ENCODE results near the gene GCM1.

The GCM1 gene

GRCh38 chr6:53090576-53090975, 58.1 kb downstream of the GCM1 start:
- Histone ChIP-seq H3K9ac (ENCODE audit: low read length) (no peak overlapping the region), H3K4me1 (ENCODE audit: control insufficient read depth, insufficient read depth, low read length) (no peaks in the 10 kb centered on the region), H3K27me3 (ENCODE audit: control insufficient read depth, insufficient read depth, low read length) (no peaks in the 10 kb centered on the region), H3K4me3 (ENCODE audit: low read length) (no peak overlapping the region), H3K36me3 (ENCODE audit: control insufficient read depth, insufficient read depth, low read length) (peaks cover 18% of the 10 kb centered on the region), H3K27ac (ENCODE audit: low read depth, low read length) (no peak overlapping the region)

- Histone ChIP-seq H3K27ac (ENCODE audit: low read depth, low read length) (no peak overlapping the region), H3K27me3 (ENCODE audit: control insufficient read depth, insufficient read depth, low read length) (no peaks in the 10 kb centered on the region), H3K36me3 (ENCODE audit: control insufficient read depth, insufficient read depth, low read length) (peaks cover 18% of the 10 kb centered on the region), H3K4me3 (ENCODE audit: low read length) (no peak overlapping the region), H3K9ac (ENCODE audit: low read length) (no peak overlapping the region), H3K4me1 (ENCODE audit: control insufficient read depth, insufficient read depth, low read length) (no peaks in the 10 kb centered on the region)
Measured at GRCh38 chr6:53089948-53090347, 58.7 kb downstream of the GCM1 start.

- Histone ChIP-seq H3K9ac (ENCODE audit: low read length) (no peak overlapping the region), H3K4me1 (ENCODE audit: control insufficient read depth, insufficient read depth, low read length) (no peaks in the 10 kb centered on the region), H3K27ac (ENCODE audit: low read depth, low read length) (no peak overlapping the region), H3K36me3 (ENCODE audit: control insufficient read depth, insufficient read depth, low read length) (peaks cover 12% of the 10 kb centered on the region), H3K27me3 (ENCODE audit: control insufficient read depth, insufficient read depth, low read length) (no peaks in the 10 kb centered on the region), H3K4me3 (ENCODE audit: low read length) (no peak overlapping the region)
Measured at GRCh38 chr6:53086302-53086701, 62.3 kb downstream of the GCM1 start.

GRCh38 chr6:53080813-53081212, 67.8 kb downstream of the GCM1 start:
- Histone ChIP-seq H3K27me3 (ENCODE audit: control insufficient read depth, insufficient read depth, low read length) (no peaks in the 10 kb centered on the region), H3K36me3 (ENCODE audit: control insufficient read depth, insufficient read depth, low read length) (peaks cover 10% of the 10 kb centered on the region), H3K27ac (ENCODE audit: low read depth, low read length) (no peak overlapping the region), H3K4me3 (ENCODE audit: low read length) (no peak overlapping the region), H3K9ac (ENCODE audit: low read length) (no peak overlapping the region), H3K4me1 (ENCODE audit: control insufficient read depth, insufficient read depth, low read length) (no peaks in the 10 kb centered on the region)

Measured in rectal smooth muscle tissue (tissue), 1 donor.